ENCODE measurements around the gene NUP98.

NUP98 gene

DNA sequence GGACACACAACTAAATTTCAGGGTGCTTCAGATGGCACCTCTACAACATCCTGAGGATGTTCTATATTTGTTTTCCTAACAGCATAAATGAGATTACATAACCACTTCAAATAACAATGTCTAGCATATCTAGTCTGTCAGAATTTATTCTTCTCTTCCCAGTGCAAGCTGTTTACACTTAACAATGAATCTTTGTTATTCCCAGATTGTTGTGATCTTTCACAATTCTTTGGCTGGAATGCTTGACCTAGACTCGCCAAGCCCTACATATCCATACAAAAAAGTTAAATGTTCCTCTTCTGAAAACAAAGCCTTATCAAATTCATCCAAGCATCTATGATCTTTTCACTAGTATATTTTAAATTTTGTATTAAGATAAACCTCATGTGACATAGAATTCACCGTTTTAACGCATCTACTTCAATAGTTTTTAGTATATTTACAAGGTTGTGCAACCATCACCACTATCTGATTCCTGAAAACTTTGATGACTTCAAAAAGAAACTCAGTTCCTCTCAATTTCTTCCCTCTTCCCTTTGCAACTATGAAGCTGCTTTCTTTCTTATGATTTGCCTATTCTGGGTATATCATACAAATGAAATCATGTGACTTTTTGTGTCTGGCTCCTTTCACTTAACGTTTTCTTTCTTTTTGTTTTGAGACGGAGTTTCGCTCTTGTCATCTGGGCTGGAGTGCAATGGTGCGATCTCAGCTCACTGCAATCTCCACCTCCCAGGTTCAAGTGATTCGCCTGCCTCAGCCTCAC, 64.5 kb downstream of the NUP98 start:
- DNase-seq = no peak

DNA sequence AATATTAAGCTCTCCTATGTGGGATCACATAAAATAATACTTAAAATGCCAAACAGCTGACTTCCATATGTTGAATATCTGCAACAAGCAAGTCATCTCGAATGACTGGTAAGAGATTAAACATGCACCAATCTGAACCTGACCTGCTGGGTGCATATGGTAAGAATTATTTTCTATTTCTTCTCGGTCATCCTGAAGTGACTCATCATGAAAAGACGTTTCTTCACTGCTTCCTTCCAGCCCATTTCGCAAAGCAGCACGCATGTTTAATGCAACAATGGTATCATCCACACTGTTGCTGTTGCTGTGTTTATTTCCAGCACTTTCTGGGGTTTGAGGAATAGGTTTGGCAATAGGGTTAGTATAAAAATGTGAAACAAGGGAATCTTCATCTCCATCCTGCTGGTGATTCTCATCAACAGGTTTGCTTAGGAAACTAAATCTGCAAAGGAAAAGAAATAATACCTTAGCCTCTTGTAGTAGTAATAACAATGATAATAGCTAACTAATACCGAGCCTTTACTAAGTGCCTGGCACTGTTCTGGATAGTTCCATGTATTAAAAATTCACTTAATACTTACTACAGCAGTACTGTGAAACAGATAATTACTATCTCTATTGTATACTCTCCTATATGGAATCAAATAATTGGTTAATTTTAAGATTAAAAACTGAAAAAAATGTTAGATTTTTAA, 74.2 kb downstream of the NUP98 start:
- peak; percentile 99 for DNase-seq

DNA sequence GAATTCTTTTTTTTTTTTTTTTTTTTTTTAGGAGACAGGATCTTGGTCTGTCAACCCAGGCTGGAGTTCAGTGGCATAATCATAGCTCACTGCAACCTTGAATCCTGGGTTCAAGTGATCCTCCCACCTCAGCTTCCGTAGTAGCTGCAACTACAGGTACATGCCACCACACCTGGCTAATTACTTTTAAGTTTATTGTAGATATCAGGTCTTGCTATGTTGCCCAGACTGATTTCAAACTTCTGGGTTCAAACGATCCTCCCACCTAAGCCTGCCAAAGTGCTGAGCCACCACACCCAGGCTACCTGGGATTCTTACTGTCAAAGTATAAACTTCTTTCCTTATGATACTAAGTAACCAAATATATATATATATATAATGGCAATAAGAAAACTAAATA, 75.3 kb downstream of the NUP98 start:
- DNase-seq = no peak

DNA sequence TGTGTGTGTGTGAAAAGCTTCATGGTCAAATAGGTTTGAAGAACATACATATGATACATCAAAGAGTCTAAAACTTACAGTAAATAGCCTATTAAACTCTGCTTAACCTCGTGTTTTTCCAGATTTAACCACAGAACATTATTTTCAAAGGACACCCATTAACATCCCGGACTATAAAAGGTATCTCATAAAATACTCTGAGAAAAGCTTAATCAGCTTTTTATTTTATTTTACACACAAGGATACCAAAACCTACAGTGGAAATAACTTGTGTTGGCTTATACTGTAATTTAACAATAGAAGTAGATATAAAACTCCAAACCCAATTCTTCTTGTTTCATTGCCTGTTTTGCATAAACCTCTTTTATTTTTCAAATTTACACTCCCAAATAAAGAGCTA, 76.4 kb downstream of the NUP98 start:
- DNase-seq = no peak

DNA sequence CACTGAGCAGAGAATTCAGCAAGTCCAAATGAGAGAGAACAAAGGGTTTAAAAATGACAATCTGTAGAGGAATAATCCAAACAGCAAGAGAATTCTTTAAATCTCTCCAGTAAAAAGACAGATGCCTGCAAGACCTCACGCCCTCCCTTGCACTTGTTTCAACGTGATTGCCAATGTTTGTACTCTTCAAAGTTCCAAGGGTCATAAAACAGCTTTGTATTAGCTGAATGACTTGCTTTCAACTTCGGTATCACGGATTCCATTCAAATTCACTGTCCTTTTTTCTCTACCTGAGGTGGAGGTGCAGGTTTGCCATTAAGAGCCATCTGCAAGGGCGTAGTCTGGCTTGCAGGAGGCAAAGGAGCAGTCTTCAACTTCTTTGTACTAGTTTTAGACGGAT, 85.1 kb downstream of the NUP98 start:
- no peak for DNase-seq

DNA sequence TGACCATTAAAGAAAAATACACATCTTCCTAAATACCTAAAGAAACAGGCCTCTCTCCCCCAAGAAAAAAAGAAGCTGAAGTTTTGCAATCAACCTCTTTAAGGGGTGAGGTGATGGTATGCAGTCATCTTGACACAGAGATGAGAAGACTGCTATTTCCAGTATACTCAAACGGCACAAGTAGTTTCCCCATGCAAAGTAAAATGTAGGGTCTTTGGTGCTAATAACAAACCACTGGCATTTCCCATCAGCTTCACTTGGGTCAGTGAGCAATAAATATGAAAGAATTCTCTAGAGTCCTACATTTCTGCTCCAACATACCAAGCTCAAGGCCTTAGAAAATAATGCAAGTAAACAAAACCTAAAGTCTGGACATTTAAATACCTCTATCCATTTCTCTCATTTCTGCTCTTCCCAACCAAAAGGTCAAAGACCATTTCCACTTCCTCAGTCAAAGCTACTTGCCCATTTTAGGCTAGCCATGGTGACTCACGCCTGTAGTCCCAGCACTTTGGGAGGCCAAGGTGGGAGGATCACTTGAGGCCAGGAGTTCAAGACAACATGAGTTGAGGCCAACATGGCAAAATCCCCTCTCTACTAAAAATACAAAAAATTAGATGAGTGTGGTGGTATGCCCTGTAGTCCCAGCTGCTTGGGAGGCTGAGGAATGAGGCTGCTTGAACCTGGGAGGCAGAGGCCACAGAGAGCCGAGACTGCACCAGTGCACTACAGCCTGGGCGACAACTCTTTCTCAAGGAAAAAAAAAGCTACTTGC, 86.7 kb downstream of the NUP98 start:
- DNase-seq = peak; percentile 69

DNA sequence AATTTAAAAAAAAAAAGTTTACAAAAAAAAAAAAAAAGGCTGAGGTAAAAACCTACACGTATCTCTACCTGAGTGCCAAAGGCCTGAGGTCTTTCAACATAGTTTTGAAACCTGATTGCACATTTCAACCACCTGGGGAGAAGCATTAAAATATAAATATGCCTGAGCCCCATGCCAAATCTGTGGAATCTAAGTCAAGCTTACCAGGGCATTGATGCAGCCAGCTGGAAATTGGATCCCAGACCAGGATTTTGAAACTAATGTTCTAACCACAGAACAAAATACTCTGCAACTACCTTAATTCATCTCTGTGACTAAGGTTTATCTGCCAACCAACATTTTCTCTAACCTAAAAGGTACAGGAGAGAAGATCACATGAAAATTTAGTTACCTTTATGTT, 87.4 kb downstream of the NUP98 start:
- DNase-seq = peak; percentile 22

DNA sequence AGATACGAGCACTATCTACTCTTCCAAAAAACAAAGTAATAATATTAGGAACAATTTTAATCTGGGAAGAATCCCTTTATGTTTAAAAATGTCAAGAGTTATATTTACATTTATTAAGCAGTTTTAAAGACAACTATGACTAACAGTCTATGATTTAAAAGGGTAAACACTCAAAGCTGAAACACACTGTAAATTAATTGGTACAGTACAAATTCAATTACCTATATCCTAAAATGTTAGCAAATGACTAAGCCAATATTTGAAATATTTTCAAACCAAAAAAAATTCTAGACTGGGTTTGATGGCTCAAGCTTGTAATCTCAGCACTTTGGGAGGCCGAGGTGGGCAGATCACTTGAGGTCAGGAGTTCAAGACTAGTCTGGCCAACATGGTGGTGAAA, 90.2 kb downstream of the NUP98 start:
- DNase-seq = peak; percentile 23

DNA sequence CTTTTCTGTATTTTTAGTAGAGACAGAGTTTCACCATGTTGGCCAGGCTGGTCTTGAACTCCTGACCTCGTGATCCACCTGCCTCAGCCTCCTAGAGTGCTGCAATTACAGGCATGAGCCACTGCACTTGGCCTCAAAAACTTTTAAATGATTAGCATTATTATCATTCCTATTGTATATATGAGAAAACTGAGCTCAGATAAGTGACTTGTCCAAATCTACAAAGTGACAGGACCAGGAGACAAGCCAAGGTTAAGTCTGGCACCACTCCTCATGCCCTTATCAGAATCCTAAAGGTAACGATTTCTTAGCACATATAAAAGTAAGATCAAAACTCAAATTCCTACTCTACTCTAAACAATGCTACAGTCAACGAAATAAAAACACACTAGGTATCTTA, 94.0 kb downstream of the NUP98 start:
- no peak for DNase-seq

DNA sequence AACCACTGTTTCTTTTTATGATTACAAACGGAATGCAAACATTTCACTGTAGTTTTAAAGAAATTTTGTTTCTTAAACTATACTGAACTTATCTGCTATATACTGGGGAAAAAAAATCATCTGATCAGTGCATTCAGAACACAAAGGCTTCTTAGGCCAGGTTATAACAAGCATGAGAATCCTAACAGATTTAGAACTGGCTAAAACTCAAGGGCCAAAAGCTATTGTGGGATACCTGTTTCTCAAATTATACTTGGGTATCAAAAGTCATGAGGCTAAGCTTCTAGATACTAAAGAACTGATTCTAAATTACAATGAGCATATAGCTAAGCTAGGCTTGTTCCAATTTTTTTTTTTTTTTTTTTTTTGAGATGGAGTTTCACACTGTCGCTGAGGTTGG, 96.4 kb downstream of the NUP98 start:
- no peak for DNase-seq

DNA sequence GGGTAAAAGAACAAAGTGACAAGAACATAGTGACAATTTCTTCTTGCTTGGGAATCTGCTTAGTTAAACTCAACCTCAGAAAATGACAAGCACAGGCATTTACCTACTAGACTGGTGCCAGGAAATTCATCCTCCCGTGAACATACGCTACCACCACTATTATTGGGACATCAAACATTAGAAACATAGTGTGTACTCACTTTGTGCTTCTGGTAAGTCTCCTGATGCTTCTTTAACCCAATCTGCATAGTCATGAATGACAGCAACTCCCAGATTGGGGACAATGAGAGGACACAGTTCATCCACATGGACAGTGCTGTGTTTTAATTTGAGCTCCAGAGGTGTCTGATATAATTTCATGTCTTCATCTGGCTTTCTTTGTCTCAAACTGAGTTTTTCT, 96.9 kb downstream of the NUP98 start:
- DNase-seq = no peak

DNA sequence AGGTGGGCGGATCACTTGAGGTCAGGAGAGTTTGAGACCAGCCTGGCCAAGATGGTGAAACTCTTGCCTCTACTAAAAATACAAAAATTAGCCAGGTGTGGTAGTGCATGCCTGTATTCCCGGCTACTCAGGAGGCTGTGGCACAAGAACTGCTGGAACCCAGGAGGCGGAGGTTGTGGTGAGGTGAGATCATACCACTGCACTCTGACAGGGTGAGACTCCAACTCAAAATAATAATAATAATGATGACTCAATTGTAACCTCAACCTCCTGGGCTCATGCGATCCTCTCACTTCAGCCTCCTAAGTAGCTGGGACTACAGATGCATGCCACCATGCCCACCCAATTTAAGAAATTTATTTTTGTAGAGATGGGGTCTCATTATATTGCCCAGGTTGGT, 110.6 kb downstream of the NUP98 start:
- no peak for DNase-seq

DNA sequence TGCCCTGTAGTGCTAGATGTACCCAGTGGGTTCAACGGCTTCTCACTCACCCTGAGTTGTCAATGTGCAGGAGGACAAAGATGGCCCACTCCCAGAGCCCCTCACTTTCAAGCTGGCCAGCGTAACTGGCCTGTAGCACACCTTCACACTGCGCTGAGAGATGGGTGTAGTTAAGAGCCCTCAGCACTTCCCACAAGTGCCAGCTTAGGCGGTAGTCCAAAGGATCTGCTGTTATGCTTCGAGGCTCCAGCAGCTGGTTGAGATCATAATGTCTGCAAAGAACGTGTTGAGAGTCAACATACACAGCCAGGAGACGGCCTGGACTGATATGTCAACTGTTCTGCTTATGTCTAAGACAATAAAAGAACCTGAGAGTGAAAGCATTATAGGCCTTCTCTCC, 111.4 kb downstream of the NUP98 start:
- no peak for DNase-seq

DNA sequence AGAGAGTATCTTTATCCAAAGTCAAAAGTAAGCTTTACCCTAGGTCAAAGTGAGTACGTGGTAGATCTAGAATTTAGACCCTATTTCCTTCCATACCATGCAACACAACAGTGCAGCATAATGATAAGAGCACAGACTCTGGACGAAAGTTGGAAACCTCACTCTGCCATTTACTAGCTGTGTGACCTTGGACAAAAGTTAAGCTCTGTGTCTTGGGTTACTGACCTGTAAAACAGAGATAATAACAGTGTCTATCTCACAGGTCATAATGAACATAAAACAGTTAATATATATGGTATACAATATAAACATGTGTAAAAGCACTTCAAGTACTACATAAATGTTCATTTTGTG, 112.6 kb downstream of the NUP98 start:
- DNase-seq = no peak

DNA sequence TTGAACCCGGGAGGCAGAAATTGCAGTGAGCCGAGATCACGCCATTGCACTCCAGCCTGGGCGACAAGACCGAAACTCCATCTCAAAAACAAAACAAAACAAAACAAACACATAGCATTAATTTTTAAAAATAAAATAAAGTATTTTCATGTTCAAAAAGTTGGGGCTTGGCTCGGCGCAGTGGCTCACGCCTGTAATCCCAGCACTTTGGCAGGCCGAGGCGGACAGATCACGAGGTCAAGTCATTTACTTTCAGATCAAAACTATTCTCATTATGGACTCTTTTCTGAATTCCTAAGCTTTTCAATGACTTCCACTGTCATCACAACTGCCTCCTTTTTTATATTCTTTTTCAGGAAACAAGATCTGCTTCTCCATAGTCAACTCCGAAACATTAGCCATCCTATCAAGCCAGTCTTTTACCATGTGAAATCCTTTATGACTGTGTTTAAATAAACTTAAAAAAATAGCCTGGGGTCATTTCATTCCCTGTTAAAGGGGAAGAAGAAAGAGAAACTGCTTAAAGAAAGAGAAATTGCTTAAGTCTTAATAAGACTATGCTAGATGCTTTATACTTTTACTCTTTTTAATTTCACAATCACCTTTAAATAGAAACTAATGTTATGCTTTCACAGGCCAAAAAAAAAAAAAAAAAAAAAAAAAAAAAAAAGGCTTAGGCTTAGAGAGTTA, 113.1 kb downstream of the NUP98 start:
- no peak for DNase-seq

DNA sequence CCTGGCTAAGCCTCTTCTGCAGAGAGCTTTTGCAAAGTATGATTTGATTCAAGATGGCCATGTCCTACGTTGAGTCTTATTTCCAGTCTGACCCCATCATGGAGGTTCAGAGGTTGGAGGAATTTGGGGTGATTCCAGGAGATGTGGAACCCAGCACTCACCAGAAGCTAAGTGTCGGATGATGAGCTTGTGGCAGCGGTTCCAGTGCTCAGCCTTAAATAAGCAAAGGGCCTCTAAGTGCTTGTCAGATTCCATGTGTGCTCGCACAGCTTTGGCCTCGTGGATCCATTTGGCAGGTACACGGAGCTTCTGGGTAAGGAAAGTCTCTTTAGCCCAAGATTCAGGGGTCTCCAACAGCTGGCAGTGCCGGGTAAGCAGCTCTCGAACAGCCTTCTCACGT, 114.3 kb downstream of the NUP98 start:
- no peak for DNase-seq

DNA sequence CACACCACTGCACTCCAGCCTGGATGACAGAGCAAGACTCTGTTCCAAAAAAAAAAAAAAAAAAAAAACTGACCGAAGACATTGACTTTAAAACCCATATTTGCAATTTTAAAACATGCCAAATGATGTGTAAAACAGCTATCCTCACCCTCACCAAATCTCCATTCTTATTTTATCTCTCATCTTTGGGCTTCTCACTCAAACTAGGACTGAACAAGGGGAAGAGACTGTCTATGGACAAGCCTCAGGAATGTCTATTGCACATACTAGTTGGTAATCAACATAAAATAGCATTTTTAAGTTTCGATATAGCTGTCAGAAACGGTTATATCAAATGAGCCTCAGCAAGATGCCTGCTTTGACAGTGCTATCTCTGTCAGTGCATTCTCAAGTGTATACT, 118.3 kb downstream of the NUP98 start:
- no peak for DNase-seq

DNA sequence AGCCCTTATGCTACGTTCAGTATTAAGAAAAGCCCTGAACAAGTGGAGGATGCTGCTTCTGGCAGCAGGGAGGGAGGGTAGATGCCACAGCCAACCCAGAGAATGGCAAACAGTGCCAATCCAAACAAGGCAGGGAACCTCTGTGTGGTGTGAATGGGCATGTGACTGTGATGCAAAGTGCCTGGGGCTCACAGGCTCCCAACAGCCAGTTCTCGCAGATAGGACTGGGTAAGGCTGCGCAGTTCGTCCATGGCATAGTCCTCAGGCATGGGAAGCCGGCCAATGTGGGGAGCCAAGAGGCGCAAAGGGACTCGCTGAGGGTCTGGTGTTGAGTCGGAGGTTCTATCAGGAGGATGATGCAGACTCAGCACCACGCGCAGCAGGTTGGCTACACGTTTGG, 121.4 kb downstream of the NUP98 start:
- DNase-seq = no peak

DNA sequence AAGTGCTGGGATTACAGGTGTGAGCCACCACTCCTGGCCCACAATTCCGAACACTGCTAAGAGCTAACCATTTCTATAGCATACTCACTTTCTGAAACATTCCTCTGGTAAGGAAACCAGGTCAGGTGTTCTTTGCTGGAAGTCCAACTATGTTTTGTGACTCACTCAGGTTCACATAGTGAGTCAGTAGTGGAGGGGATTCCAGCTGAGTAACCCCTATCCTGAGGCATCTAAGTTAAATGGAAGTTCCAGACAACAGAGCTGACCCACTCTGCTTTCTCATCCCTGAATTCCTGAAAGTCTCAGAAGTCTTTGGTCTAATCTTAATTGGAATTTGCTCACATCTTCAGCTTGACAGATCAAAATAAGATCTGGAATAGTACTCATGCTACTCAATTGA, 123.2 kb downstream of the NUP98 start:
- peak; percentile 44 for DNase-seq

DNA sequence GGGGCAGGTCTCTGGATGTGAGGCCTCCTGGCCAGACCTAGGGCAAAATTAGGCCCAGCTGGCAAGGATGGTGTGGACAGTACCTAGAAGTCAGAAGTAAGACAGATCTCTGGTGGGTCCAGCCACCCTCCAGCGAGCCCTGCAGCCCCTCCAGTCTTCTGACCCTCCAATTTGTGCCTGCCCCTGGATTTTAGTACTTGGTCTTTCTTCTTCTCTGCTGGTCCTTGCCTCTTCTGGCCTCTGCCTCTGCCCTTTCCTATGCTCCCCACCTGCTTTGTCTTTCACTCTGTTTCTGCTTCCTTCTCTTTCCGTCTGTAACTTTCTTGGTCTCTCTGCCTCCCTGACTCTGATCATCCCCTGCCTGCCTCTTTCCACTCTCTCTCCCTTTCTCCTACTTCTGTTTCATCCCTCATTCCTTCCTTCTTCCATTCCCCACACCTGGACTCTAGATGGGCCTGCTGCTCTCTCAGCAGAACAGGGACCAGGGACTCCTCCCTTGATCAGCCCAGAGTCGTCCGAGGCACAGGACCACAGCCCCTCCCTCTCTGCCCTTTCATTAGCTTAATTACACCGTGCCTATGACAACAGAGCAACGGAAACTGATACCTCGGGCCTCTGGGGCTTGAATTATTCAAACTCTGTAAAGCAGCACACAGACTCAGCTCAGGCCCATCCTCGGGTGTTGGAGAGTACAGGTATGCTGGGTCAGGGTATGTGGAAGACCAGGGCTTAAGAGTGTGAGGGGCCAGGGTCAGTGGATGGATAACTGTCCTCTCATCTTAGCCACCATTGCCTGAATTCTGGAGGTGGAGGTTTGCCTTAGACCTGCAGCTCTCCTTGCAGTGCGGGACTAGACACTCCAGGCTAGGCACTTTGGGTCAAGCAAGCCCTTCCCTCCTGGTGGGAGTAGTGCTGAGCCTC, 125.8 kb downstream of the NUP98 start, which contains the start of gene CHRNA10:
Gene CHRNA10 (minus strand): TSS at position 51 of the 921 bp plus-strand sequence. CDS start 72 bp downstream, outside the sequence.
- DNase-seq = no peak

DNA sequence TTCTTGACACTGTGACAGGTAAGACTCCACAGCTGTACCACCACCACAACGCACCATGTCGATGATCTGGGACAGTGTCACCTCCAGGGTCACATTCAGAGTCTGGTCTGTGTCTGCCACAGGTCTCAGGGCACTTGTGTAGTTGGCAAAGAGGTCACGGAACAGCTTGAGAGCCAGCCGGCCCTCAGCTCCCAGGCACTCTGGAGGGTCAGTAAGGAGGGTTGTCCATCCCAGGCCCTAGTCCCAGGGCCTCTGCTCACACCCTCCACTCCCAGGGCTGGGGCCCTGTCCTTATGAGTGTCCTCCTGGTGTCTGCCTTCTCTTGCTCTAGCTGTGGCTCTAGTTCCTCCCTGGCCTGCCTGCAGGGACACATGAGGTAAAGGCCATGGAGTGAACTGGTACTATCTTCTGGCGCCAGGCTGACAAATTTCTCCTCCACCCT, 127.6 kb downstream of the NUP98 start:
- DNase-seq = no peak

DNA sequence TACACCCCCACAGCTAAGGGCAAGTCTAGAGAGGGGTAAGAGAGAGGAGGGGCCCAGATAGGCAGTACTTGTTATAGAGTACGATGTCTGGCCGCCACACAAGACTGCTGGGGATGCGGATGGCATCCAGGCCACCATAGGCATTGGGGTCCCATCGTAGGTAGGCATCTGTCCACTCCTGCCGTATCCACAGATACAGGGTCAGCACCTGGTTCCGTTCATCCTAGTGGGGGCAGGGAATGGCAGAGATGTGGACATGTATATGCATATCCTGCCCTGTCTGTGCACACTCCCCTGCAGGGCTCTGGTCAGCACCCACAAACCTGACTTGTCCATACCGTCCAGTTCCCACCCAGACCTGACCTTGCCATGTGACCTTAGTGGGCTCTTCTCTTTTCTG, 128.2 kb downstream of the NUP98 start:
- DNase-seq = no peak
